ENCODE data around the gene NOL9. TPM values are rescaled to one million over a fixed set of nuclear protein-coding genes. Genes with fewer than 3 reads are reported as not detected.
A peak's percentile ranks its signal among the peaks of the same experiment; 100 is the strongest.

NOL9 gene
- total RNA-seq, 1 donor from 2014 or later, result 48.0 TPM

GRCh38 chr1:6500544-6501278, 53.6 kb downstream of the NOL9 start:
- Mint-ChIP-seq H3K36me3 (no peaks in the 10 kb centered on the region), H3K9me3 (no peaks in the 10 kb centered on the region), H3K27ac (no peak overlapping the region), H3K27me3 (ENCODE audit: insufficient read depth, low read depth) (peaks cover 11% of the 10 kb centered on the region), H3K4me3 (no peak overlapping the region), H3K4me1 (peaks cover 35% of the 10 kb centered on the region)
- no peaks in the 10 kb centered on the region for H3K79me2 ChIP-seq (ENCODE audit: low read depth)
- no peak overlapping the region for H3K27ac ChIP-seq
- peaks cover 25% of the 10 kb centered on the region for H3K4me1 ChIP-seq
- TF ChIP-seq EZH2 (IDR thresholded peaks at IDR 0.05) (no peak), CTCF (IDR thresholded peaks at IDR 0.05) (no peak), EZH2phosphoT487 (IDR thresholded peaks at IDR 0.05) (no peak)
- H3K9ac ChIP-seq, result no peak overlapping the region
- no peak for DNase-seq (ENCODE audit: low spot score)
- H3K27me3 ChIP-seq, result peaks cover 34% of the 10 kb centered on the region
- H2AFZ ChIP-seq (replicated peaks), result no peak overlapping the region
- no peaks in the 10 kb centered on the region for H3K9me3 ChIP-seq (ENCODE audit: low read depth)
- peaks cover 19% of the 10 kb centered on the region for H3F3A ChIP-seq (ENCODE audit: low read depth)
- H4K20me1 ChIP-seq (ENCODE audit: low read depth), result peaks cover 13% of the 10 kb centered on the region
- no peak overlapping the region for H3K4me3 ChIP-seq
- H3K36me3 ChIP-seq, result no peaks in the 10 kb centered on the region
- no peak overlapping the region for H3K4me2 ChIP-seq

- no peak overlapping the region for H3K27ac Mint-ChIP-seq
- peaks cover 9% of the 10 kb centered on the region for H3K27me3 Mint-ChIP-seq (ENCODE audit: insufficient read depth, low read depth)
- H3K4me3 Mint-ChIP-seq, result peak overlapping the region; percentile 66
- no peak overlapping the region for H3K27ac ChIP-seq
- H2AFZ ChIP-seq (replicated peaks), result no peak overlapping the region
- no peaks in the 10 kb centered on the region for H3K36me3 ChIP-seq
- H3K4me1 ChIP-seq, result peaks cover 25% of the 10 kb centered on the region
- H3K4me1 Mint-ChIP-seq, result peaks cover 32% of the 10 kb centered on the region
- TF ChIP-seq EZH2 (IDR thresholded peaks at IDR 0.05) (no peak), EZH2phosphoT487 (IDR thresholded peaks at IDR 0.05) (no peak), CTCF (IDR thresholded peaks at IDR 0.05) (no peak)
- H3K9me3 Mint-ChIP-seq, result no peaks in the 10 kb centered on the region
- H3K27me3 ChIP-seq, result peaks cover 38% of the 10 kb centered on the region
- H3K36me3 Mint-ChIP-seq, result no peaks in the 10 kb centered on the region
- no peak overlapping the region for H3K4me2 ChIP-seq
- no peak for DNase-seq (ENCODE audit: low spot score)
- H3K4me3 ChIP-seq, result no peak overlapping the region
- no peaks in the 10 kb centered on the region for H3K79me2 ChIP-seq (ENCODE audit: low read depth)
- H3K9ac ChIP-seq, result no peak overlapping the region
- peaks cover 14% of the 10 kb centered on the region for H4K20me1 ChIP-seq (ENCODE audit: low read depth)
- H3F3A ChIP-seq (ENCODE audit: low read depth), result peaks cover 19% of the 10 kb centered on the region
- H3K9me3 ChIP-seq (ENCODE audit: low read depth), result no peaks in the 10 kb centered on the region
These were observed 55.0 kb downstream of the NOL9 start for GRCh38 chr1:6499296-6499695.

GRCh38 chr1:6498576-6499111, 55.7 kb downstream of the NOL9 start:
- Histone ChIP-seq H3K4me3 (no peak overlapping the region), H3K27me3 (peaks cover 38% of the 10 kb centered on the region), H3K9me3 (ENCODE audit: low read depth) (no peaks in the 10 kb centered on the region), H3K27ac (no peak overlapping the region), H3K4me1 (peaks cover 25% of the 10 kb centered on the region), H3F3A (ENCODE audit: low read depth) (peaks cover 19% of the 10 kb centered on the region), H3K4me2 (no peak overlapping the region), H3K36me3 (no peaks in the 10 kb centered on the region), H3K9ac (no peak overlapping the region), H4K20me1 (ENCODE audit: low read depth) (peaks cover 14% of the 10 kb centered on the region), H3K79me2 (ENCODE audit: low read depth) (no peaks in the 10 kb centered on the region), H2AFZ (replicated peaks) (no peak overlapping the region)
- Mint-ChIP-seq H3K36me3 (no peaks in the 10 kb centered on the region), H3K9me3 (no peaks in the 10 kb centered on the region), H3K27ac (peak overlapping the region; percentile 60), H3K4me3 (peak overlapping the region; percentile 87), H3K27me3 (ENCODE audit: insufficient read depth, low read depth) (peaks cover 8% of the 10 kb centered on the region), H3K4me1 (peaks cover 31% of the 10 kb centered on the region)
- DNase-seq (ENCODE audit: low spot score), result no peak
- TF ChIP-seq CTCF (IDR thresholded peaks at IDR 0.05), result no peak
- no peak for TF ChIP-seq EZH2 (IDR thresholded peaks at IDR 0.05)
- no peak for TF ChIP-seq EZH2phosphoT487 (IDR thresholded peaks at IDR 0.05)

All from neural progenitor cell (in vitro differentiated cells).